H9 (cell line): ENCODE data around the gene ZSCAN22. TPM values are rescaled to one million over a fixed set of nuclear protein-coding genes. Genes with fewer than 3 reads are reported as not detected.

Source experiments
- DNase-seq: peaks from one replicate; pipeline ENCODE4 v3.0.0-alpha.2; 2017
- H2AFZ ChIP-seq: one replicate; pipeline ENCODE4 v1.6.1; 2013; ENCODE audit warnings: mild to moderate bottlenecking, low read length, control low read depth, moderate library complexity
- H2AK5ac ChIP-seq: 2 replicates; pipeline ENCODE4 v1.6.1; 2013; ENCODE audit warnings: low read length, control low read depth, mixed read lengths; ENCODE audit not compliant: insufficient read length
- H2BK120ac ChIP-seq: one replicate; pipeline ENCODE4 v1.6.1; 2013; ENCODE audit warnings: low read depth, mild to moderate bottlenecking, low read length, control low read depth, inconsistent platforms; ENCODE audit not compliant: poor library complexity, severe bottlenecking
- H2BK12ac ChIP-seq: 2 replicates; pipeline ENCODE4 v1.6.1; 2013; ENCODE audit warnings: low read length, control low read depth, mixed read lengths, low read depth; ENCODE audit not compliant: insufficient read length
- H2BK15ac ChIP-seq: 2 replicates; pipeline ENCODE4 v1.6.1; 2013; ENCODE audit warnings: low read depth, low read length, control low read depth
- H2BK20ac ChIP-seq: one replicate; pipeline ENCODE4 v1.6.1; 2013; ENCODE audit warnings: low read depth, mild to moderate bottlenecking, low read length, control low read depth, inconsistent platforms; ENCODE audit not compliant: poor library complexity, severe bottlenecking
- H2BK5ac ChIP-seq: 2 replicates; pipeline ENCODE4 v1.6.1; 2013; ENCODE audit warnings: low read length, control low read depth, mixed read lengths; ENCODE audit not compliant: insufficient read length
- H3K14ac ChIP-seq: 2 replicates; pipeline ENCODE4 v1.6.1; 2013; ENCODE audit warnings: low read length, control low read depth; ENCODE audit not compliant: insufficient read depth
- H3K18ac ChIP-seq: 2 replicates; pipeline ENCODE4 v1.6.1; 2013; ENCODE audit warnings: low read depth, mild to moderate bottlenecking, mixed read lengths, low read length, control low read depth; ENCODE audit not compliant: insufficient read length
- H3K23ac ChIP-seq: 2 replicates; pipeline ENCODE4 v1.6.1; 2013; ENCODE audit warnings: low read length, control low read depth, mixed read lengths, low read depth; ENCODE audit not compliant: insufficient read length
- H3K23me2 ChIP-seq: 2 replicates; pipeline ENCODE4 v1.6.1; 2013; ENCODE audit warnings: low read depth, mild to moderate bottlenecking, mixed read lengths, low read length, control low read depth; ENCODE audit not compliant: insufficient read length, poor library complexity, severe bottlenecking
- H3K27ac ChIP-seq: 2 replicates; pipeline ENCODE4 v1.5.1; 2013; ENCODE audit warnings: low read length, control low read depth, mixed read lengths, low read depth; ENCODE audit not compliant: insufficient read length
- H3K27me3 ChIP-seq: 2 replicates; pipeline ENCODE4 v1.6.1; 2013; ENCODE audit warnings: low read length, control low read depth, inconsistent platforms; ENCODE audit not compliant: insufficient read depth
- H3K4ac ChIP-seq: 2 replicates; pipeline ENCODE4 v1.6.1; 2013; ENCODE audit warnings: low read depth, mild to moderate bottlenecking, control low read depth, inconsistent platforms, low read length, moderate library complexity
- H3K4me1 ChIP-seq: 2 replicates; pipeline ENCODE4 v1.6.1; 2013; ENCODE audit warnings: low read length, control low read depth, inconsistent platforms; ENCODE audit not compliant: insufficient read depth
- H3K4me2 ChIP-seq: 2 replicates; pipeline ENCODE4 v1.6.1; 2013; ENCODE audit warnings: low read length, control low read depth, mixed read lengths; ENCODE audit not compliant: insufficient read length, insufficient read depth
- H3K56ac ChIP-seq: 2 replicates; pipeline ENCODE4 v1.6.1; 2013; ENCODE audit warnings: low read depth, mild to moderate bottlenecking, mixed read lengths, low read length, control low read depth; ENCODE audit not compliant: insufficient read length
- H3K79me1 ChIP-seq: 2 replicates; pipeline ENCODE4 v1.6.1; 2013; ENCODE audit warnings: low read depth, mild to moderate bottlenecking, moderate library complexity, low read length, control low read depth, inconsistent platforms; ENCODE audit not compliant: insufficient read depth, poor library complexity, severe bottlenecking
- H3K79me2 ChIP-seq: 2 replicates; pipeline ENCODE4 v1.6.1; 2013; ENCODE audit warnings: low read length, control low read depth, inconsistent platforms; ENCODE audit not compliant: insufficient read depth
- H3K9ac ChIP-seq: 2 replicates; pipeline ENCODE4 v1.6.1; 2013; ENCODE audit warnings: low read length, control low read depth, mixed read lengths; ENCODE audit not compliant: insufficient read length; ENCODE audit errors: extremely low read depth
- H3K9me3 ChIP-seq: one replicate; pipeline ENCODE4 v1.6.1; 2013; ENCODE audit warnings: low read depth, low read length, inconsistent platforms; ENCODE audit not compliant: control insufficient read depth
- H3T11ph ChIP-seq: one replicate; pipeline ENCODE4 v1.6.1; 2013; ENCODE audit warnings: mild to moderate bottlenecking, low read length, control low read depth, inconsistent platforms
- H4K20me1 ChIP-seq: one replicate; pipeline ENCODE4 v1.6.1; 2013; ENCODE audit not compliant: control insufficient read depth, insufficient read length, insufficient read depth
- H4K5ac ChIP-seq: 2 replicates; pipeline ENCODE4 v1.6.1; 2013; ENCODE audit warnings: low read depth, mild to moderate bottlenecking, mixed read lengths, low read length, control low read depth; ENCODE audit not compliant: insufficient read length
- H4K8ac ChIP-seq: replicated peaks from 2 replicates; pipeline ENCODE4 v1.6.1; 2013; ENCODE audit warnings: low read length, control low read depth, mixed read lengths, low read depth; ENCODE audit not compliant: insufficient read length
- H4K91ac ChIP-seq: 2 replicates; pipeline ENCODE4 v1.6.1; 2013; ENCODE audit warnings: low read depth, mild to moderate bottlenecking, moderate library complexity, mixed read lengths, low read length, control low read depth; ENCODE audit not compliant: insufficient read length
- H3K27ac Mint-ChIP-seq, 3 experiments: 2 replicates in 2 of 3; 3 replicates in 1 of 3; pipeline ENCODE4 v1.8.0; 2020 to 2021; ENCODE audit warnings: mixed read lengths in 3 of 3, mild to moderate bottlenecking in 1 of 3, moderate library complexity in 1 of 3
- H3K27me3 Mint-ChIP-seq: 2 replicates; pipeline ENCODE4 v1.8.0; 2021; ENCODE audit warnings: low read depth, mild to moderate bottlenecking, moderate library complexity, mixed read lengths
- H3K36me3 Mint-ChIP-seq, 3 experiments: 2 replicates in 2 of 3; 3 replicates in 1 of 3; pipeline ENCODE4 v1.8.0; 2020 to 2021; ENCODE audit warnings: low read depth in 3 of 3, mixed read lengths in 3 of 3; ENCODE audit not compliant: insufficient read depth in 1 of 3
- H3K4me1 Mint-ChIP-seq, 2 experiments: 2 replicates each; pipeline ENCODE4 v1.8.0; 2020; ENCODE audit warnings: mixed read lengths in 2 of 2
- H3K4me3 Mint-ChIP-seq, 2 experiments: 2 replicates in 1 of 2; 3 replicates in 1 of 2; pipeline ENCODE4 v1.8.0; 2020 to 2021; ENCODE audit warnings: mild to moderate bottlenecking in 2 of 2, mixed read lengths in 2 of 2, moderate library complexity in 1 of 2
- H3K9me3 Mint-ChIP-seq, 2 experiments: 2 replicates in 1 of 2; 3 replicates in 1 of 2; pipeline ENCODE4 v1.8.0; 2020; ENCODE audit warnings: mild to moderate bottlenecking in 2 of 2, mixed read lengths in 2 of 2, moderate library complexity in 1 of 2
- WGBS: extraction: QIAGEN DNeasy Blood & Tissue Kit; methylation state at CpG from one replicate; pipeline ENCODE4 v1.1.7; 2013; ENCODE audit warnings: missing lambda C conversion rate, low lambda C conversion rate, mixed read lengths; ENCODE audit not compliant: insufficient read length; ENCODE audit errors: extremely low coverage; 5-methylcytosine and 5-hydroxymethylcytosine counted together
- total RNA-seq: library from RNA; stranded (reverse); gene quantifications from 2 replicates; pipeline ENCODE4 v1.2.1, GENCODE V29; 2021
- TF ChIP-seq, protein P1 (sequence below): fragments of 200-600 bp; sonication (generic); conservative IDR thresholded peaks from 3 replicates; pipeline ENCODE4 v1.8.0; 2021; ENCODE audit warnings: antibody characterized with exemption, mild to moderate bottlenecking

The ZSCAN22 gene
- total RNA-seq, 1 experiment from 2014 or later, result 4.8 TPM

DNA sequence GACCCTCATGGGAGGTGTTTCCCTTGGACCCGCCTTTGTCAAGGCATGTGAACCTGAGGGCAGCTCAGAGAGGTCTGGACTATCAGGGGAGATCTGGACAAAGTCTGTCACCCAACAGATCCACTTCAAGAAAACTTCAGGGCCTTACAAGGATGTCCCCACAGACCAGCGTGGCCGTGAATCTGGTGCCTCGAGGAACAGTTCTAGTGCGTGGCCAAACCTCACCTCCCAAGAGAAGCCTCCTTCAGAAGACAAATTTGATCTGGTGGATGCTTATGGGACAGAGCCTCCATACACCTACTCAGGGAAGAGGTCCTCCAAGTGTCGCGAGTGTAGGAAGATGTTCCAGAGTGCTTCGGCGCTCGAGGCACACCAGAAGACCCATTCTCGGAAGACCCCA is 11.5 kb downstream of the ZSCAN22 start:
- Histone ChIP-seq H3K4me2 (no peak overlapping the region), H3K14ac (no peak overlapping the region), H3K79me1 (no peaks in the 10 kb centered on the region), H3T11ph (no peak overlapping the region), H3K27me3 (no peaks in the 10 kb centered on the region), H3K9ac (no peak overlapping the region), H2BK15ac (no peak overlapping the region), H4K8ac (no peak overlapping the region), H2AFZ (no peak overlapping the region), H2AK5ac (no peak overlapping the region), H3K4ac (no peak overlapping the region), H4K5ac (no peak overlapping the region), H3K9me3 (no peaks in the 10 kb centered on the region), H3K79me2 (no peaks in the 10 kb centered on the region), H3K23me2 (no peaks in the 10 kb centered on the region), H2BK12ac (no peak overlapping the region), H3K4me1 (no peaks in the 10 kb centered on the region), H2BK5ac (no peak overlapping the region), H3K18ac (no peak overlapping the region), H4K91ac (no peak overlapping the region), H3K56ac (no peak overlapping the region), H3K23ac (no peak overlapping the region), H4K20me1 (no peaks in the 10 kb centered on the region), H2BK120ac (no peak overlapping the region), H2BK20ac (no peak overlapping the region), H3K27ac (no peak overlapping the region)
- no peak overlapping the region for H3K4me3 Mint-ChIP-seq
- no CpG with 5 or more reads among the region's 11 CpGs for WGBS
- no peak for DNase-seq
- H3K9me3 Mint-ChIP-seq, result no peaks in the 10 kb centered on the region; a peak in 1 of 5 replicates
- TF ChIP-seq, protein P1, sequence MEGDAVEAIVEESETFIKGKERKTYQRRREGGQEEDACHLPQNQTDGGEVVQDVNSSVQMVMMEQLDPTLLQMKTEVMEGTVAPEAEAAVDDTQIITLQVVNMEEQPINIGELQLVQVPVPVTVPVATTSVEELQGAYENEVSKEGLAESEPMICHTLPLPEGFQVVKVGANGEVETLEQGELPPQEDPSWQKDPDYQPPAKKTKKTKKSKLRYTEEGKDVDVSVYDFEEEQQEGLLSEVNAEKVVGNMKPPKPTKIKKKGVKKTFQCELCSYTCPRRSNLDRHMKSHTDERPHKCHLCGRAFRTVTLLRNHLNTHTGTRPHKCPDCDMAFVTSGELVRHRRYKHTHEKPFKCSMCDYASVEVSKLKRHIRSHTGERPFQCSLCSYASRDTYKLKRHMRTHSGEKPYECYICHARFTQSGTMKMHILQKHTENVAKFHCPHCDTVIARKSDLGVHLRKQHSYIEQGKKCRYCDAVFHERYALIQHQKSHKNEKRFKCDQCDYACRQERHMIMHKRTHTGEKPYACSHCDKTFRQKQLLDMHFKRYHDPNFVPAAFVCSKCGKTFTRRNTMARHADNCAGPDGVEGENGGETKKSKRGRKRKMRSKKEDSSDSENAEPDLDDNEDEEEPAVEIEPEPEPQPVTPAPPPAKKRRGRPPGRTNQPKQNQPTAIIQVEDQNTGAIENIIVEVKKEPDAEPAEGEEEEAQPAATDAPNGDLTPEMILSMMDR, result no peak
- peaks cover 14 to 34% (median 24%) of the 10 kb centered on the region in 3 experiments; a peak in 6 of 7 replicates for H3K36me3 Mint-ChIP-seq
- H3K27ac Mint-ChIP-seq, result no peak overlapping the region
- H3K4me1 Mint-ChIP-seq, result no peaks in the 10 kb centered on the region
- H3K27me3 Mint-ChIP-seq, result no peaks in the 10 kb centered on the region
